Peyer's patch (tissue), 4 donors: Measurements from ENCODE around the gene OSR1. TPM values are rescaled to one million over a fixed set of nuclear protein-coding genes. Genes with fewer than 3 reads are reported as not detected.
A peak's percentile ranks its signal among the peaks of the same experiment; 100 is the strongest.

Experiments used
- DNase-seq, 3 donors: peaks; one replicate each; pipeline ENCODE4 v3.0.0-alpha.2; 2017 to 2019
- H3K27ac ChIP-seq, 4 donors: fragments of 200-600 bp; sonication (generic); one replicate each; pipeline ENCODE4 v1.5.1; 2016 to 2019
- H3K27me3 ChIP-seq, 2 donors: fragments of 200-600 bp; sonication (generic); one replicate each; pipeline ENCODE4 v1.5.1; 2019
- H3K36me3 ChIP-seq, 3 donors: fragments of 200-600 bp; sonication (generic); one replicate each; pipeline ENCODE4 v1.5.1; 2016 to 2019
- H3K4me1 ChIP-seq, 4 donors: fragments of 200-600 bp; sonication (generic); one replicate each; pipeline ENCODE4 v1.5.1; 2016 to 2019
- H3K4me3 ChIP-seq, 4 donors: fragments of 200-600 bp; sonication (generic); 1 replicate in 3 of 4; 2 replicates in 1 of 4; pipeline ENCODE4 v1.5.1; 2016 to 2019; ENCODE audit warnings: mild to moderate bottlenecking in 1 of 4
- H3K9me3 ChIP-seq, 4 donors: fragments of 200-600 bp; sonication (generic); one replicate each; pipeline ENCODE4 v1.5.1; 2016 to 2019; ENCODE audit warnings: mild to moderate bottlenecking in 1 of 4
- POLR2A ChIP-seq, 2 donors: fragments of 450-650 bp; IDR thresholded peaks; one replicate each; pipeline ENCODE4 v1.5.1; 2017; ENCODE audit warnings: antibody characterized with exemption in 2 of 2, mild to moderate bottlenecking in 2 of 2, moderate library complexity in 2 of 2
- total RNA-seq, 4 donors: library from RNA; depleted of rRNA; stranded (reverse); fragments of >200 nt; gene quantifications; one replicate each; pipeline ENCODE4 v1.1.0, GENCODE V29; 2016
- TF ChIP-seq, protein P1 (sequence below), 6 experiments: fragments of 450-650 bp in 4 of 6; fragments of 200-600 bp in 2 of 6; sonication (generic) in 1 of 6; IDR thresholded peaks; one replicate each; pipeline ENCODE4 v1.5.1; 2017 to 2019; ENCODE audit warnings: antibody characterized with exemption in 6 of 6, mild to moderate bottlenecking in 3 of 6, moderate library complexity in 1 of 6

OSR1 gene
- total RNA-seq, 4 donors from 2014 or later: 3.9 to 14.9 (median 7.0) TPM

- H3K27ac ChIP-seq: peak overlapping the region in 1 of 4 donors; percentile 27
- peak overlapping the region in 1 of 4 donors; percentile 17 for H3K4me3 ChIP-seq
Measured at GRCh38 chr2:19355014-19355405, 3.4 kb downstream of the OSR1 start.

DNA sequence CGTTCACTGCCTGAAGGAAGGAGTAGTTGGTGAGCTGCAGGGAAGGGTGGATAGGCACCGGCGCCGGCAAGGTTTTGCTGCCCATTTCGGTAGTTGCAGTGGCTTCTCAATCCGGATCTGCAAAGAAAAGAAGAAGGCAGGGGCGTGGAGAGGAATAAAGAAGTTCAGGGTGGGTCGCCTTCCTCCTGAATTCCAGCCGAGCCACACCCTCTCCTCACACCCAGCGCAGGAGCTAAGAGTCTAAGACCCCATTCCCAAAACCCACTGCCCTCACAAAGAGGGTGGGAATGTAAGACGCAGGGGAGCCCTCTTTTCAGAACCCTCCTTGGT, 4.7 kb downstream of the OSR1 start:
- DNase-seq: no peak
- H3K27me3 ChIP-seq: peaks cover 3 to 21% of the 10 kb centered on the region in 2 donors
- H3K9me3 ChIP-seq: no peaks in the 10 kb centered on the region
- TF ChIP-seq POLR2A (IDR thresholded peaks at IDR 0.05): no peak
- no peaks in the 10 kb centered on the region for H3K36me3 ChIP-seq
- H3K4me1 ChIP-seq: peaks cover 0 to 37% (median 14%) of the 10 kb centered on the region in 4 donors
- H3K4me3 ChIP-seq: no peak overlapping the region
- H3K27ac ChIP-seq: no peak overlapping the region

More at GRCh38 chr2:19355014-19355405, 3.4 kb downstream of the OSR1 start:
- no peak for DNase-seq
- H3K4me1 ChIP-seq: peaks cover 0 to 42% (median 16%) of the 10 kb centered on the region in 4 donors
- no peaks in the 10 kb centered on the region for H3K36me3 ChIP-seq
- no peaks in the 10 kb centered on the region for H3K9me3 ChIP-seq
- TF ChIP-seq, protein P1, sequence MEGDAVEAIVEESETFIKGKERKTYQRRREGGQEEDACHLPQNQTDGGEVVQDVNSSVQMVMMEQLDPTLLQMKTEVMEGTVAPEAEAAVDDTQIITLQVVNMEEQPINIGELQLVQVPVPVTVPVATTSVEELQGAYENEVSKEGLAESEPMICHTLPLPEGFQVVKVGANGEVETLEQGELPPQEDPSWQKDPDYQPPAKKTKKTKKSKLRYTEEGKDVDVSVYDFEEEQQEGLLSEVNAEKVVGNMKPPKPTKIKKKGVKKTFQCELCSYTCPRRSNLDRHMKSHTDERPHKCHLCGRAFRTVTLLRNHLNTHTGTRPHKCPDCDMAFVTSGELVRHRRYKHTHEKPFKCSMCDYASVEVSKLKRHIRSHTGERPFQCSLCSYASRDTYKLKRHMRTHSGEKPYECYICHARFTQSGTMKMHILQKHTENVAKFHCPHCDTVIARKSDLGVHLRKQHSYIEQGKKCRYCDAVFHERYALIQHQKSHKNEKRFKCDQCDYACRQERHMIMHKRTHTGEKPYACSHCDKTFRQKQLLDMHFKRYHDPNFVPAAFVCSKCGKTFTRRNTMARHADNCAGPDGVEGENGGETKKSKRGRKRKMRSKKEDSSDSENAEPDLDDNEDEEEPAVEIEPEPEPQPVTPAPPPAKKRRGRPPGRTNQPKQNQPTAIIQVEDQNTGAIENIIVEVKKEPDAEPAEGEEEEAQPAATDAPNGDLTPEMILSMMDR (IDR thresholded peaks at IDR 0.05): no peak
- TF ChIP-seq POLR2A (IDR thresholded peaks at IDR 0.05): no peak
- H3K27me3 ChIP-seq: peaks cover 3 to 30% of the 10 kb centered on the region in 2 donors

DNA sequence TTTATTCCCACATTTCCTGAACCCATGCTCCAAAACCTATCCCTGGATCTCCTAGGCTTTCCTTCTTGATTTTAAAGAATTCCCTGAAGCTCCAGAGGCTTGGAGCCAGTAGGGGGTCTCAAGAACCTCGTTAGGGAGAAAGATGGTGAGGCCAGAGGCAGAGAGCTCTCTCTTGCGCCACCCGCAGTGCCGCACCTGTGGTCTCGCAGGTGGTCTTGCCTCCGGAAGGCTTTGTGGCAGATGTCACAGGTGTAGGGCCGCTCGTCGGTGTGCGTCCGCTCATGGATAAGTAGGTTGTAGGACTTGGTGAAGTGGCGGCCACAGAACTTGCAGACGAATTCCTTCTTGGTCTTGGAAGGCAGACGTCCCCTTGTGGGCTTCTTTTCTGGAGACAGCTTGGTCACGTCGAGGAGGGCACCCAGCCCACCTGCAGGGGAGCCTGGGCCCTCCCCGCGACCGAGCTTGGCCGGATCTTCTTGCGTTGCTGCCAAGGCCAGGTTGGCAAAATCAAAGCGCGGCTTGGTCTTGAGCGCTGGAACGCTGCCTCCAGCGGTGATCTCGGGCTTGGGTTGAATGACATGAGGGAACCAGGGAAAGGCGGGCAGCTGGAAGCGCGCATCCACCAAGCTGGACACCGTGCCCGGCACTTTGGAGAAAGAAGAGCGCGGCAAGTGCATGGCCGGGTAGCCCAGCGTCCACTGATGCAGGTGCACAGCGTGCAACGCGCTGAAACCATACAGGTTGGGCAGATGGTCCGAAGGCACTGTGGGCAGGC, 5.3 kb downstream of the OSR1 start:
- H3K36me3 ChIP-seq: no peaks in the 10 kb centered on the region
- peaks cover 0 to 31% (median 12%) of the 10 kb centered on the region in 4 donors for H3K4me1 ChIP-seq
- peaks cover 3 to 19% of the 10 kb centered on the region in 2 donors for H3K27me3 ChIP-seq
- TF ChIP-seq, protein P1 (IDR thresholded peaks at IDR 0.05): no peak
- no peak for TF ChIP-seq POLR2A (IDR thresholded peaks at IDR 0.05)
- H3K27ac ChIP-seq: no peak overlapping the region
- H3K4me3 ChIP-seq: no peak overlapping the region
- DNase-seq: no peak
- H3K9me3 ChIP-seq: no peaks in the 10 kb centered on the region

GRCh38 chr2:19351899-19352697, 6.3 kb downstream of the OSR1 start:
- H3K4me3 ChIP-seq: peak overlapping the region in 1 of 4 donors; percentile 12
- DNase-seq: no peak

DNA sequence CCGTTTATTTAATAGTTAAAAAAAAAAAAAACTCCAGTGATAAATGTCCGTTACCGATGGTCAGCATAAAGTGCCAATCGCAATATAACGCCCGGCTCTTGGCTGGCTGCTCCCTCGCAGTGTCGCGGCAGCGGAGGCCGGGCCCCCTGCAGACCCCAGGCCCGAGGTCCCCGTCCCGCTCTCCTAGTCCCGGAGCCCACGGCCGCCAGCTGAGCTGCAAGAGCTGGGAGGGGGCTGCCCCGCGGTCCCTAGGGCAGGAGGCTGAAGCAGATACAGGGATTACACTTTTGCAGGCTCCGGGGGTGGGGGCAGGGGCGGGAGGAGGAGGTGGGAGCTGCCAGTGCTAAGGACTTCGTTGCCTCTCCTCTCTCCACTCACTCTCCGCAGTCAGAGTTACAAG, 6.9 kb downstream of the OSR1 start:
- Histone ChIP-seq H3K27me3 (peaks cover 0 to 19% of the 10 kb centered on the region in 2 donors), H3K36me3 (no peaks in the 10 kb centered on the region), H3K4me3 (peak overlapping the region in 1 of 4 donors; percentile 12), H3K27ac (no peak overlapping the region), H3K4me1 (peaks cover 0 to 26% (median 9%) of the 10 kb centered on the region in 4 donors), H3K9me3 (no peaks in the 10 kb centered on the region)
- TF ChIP-seq, protein P1 (IDR thresholded peaks at IDR 0.05): no peak
- no peak for TF ChIP-seq POLR2A (IDR thresholded peaks at IDR 0.05)
- no peak for DNase-seq

More at GRCh38 chr2:19351899-19352697, 6.3 kb downstream of the OSR1 start:
- H3K4me1 ChIP-seq: peaks cover 0 to 24% (median 9%) of the 10 kb centered on the region in 4 donors
- no peak overlapping the region for H3K27ac ChIP-seq
- peaks cover 3 to 19% of the 10 kb centered on the region in 2 donors for H3K27me3 ChIP-seq
- H3K9me3 ChIP-seq: no peaks in the 10 kb centered on the region
- no peak for TF ChIP-seq POLR2A (IDR thresholded peaks at IDR 0.05)
- TF ChIP-seq, protein P1 (IDR thresholded peaks at IDR 0.05): no peak
- H3K36me3 ChIP-seq: no peaks in the 10 kb centered on the region
